B cell (primary cell): ENCODE data around the gene FHIT. TPM values are rescaled to one million over a fixed set of nuclear protein-coding genes. Genes with fewer than 3 reads are reported as not detected.

Source experiments
- ATAC-seq: fragments of 200-7000 bp; cut with Tn5 transposase; one replicate; pipeline ENCODE4 v1.10.0; 2021; ENCODE audit warnings: low read depth, mild to moderate bottlenecking, moderate number of reproducible peaks, moderate library complexity
- CTCF ChIA-PET: fragments of 350-600 bp; sonication (Branson Sonifier 250); formaldehyde crosslinking; loops from one replicate; lab custom pipeline; 2021; ENCODE audit warnings: antibody characterized with exemption, inconsistent platforms; lab: Charles Lee
- POLR2A ChIA-PET: fragments of 350-600 bp; sonication (Branson Sonifier 250); formaldehyde crosslinking; loops from one replicate; lab custom pipeline; 2021; ENCODE audit warnings: antibody characterized with exemption; lab: Charles Lee
- DNase-seq: peaks from one replicate; pipeline ENCODE4 v3.0.0; 2013
- H2AFZ ChIP-seq: 2 replicates; pipeline ENCODE4 v1.6.1; 2012; ENCODE audit warnings: mild to moderate bottlenecking, low read depth, low read length; ENCODE audit not compliant: insufficient read depth, poor library complexity, severe bottlenecking
- H3K27ac ChIP-seq, 2 donors: 1 replicate in 1 of 2; 2 replicates in 1 of 2; pipeline ENCODE4 v1.5.1; 2012 to 2013; ENCODE audit warnings: low read length in 2 of 2, mild to moderate bottlenecking in 2 of 2, moderate library complexity in 1 of 2
- H3K27me3 ChIP-seq, 4 experiments: fragments of 200-600 bp in 1 of 4; sonication (generic) in 1 of 4; replicated peaks in 1 of 4; 1 replicate in 2 of 4; 2 replicates in 2 of 4; pipeline versions ENCODE4 v1.6.1 to v1.7.0; 2013 to 2016; ENCODE audit warnings: low read length in 3 of 4, mild to moderate bottlenecking in 2 of 4, mixed read lengths in 1 of 4, moderate library complexity in 1 of 4; ENCODE audit not compliant: insufficient read depth in 4 of 4, control insufficient read depth in 3 of 4; ENCODE audit errors: control extremely low read depth in 1 of 4
- H3K36me3 ChIP-seq, 2 experiments: replicated peaks in 1 of 2; 1 replicate in 1 of 2; 2 replicates in 1 of 2; pipeline versions ENCODE4 v1.6.1 to v1.7.1; 2013; ENCODE audit warnings: low read length in 1 of 2; ENCODE audit not compliant: insufficient read depth in 2 of 2, control insufficient read depth in 1 of 2; ENCODE audit errors: control extremely low read depth in 1 of 2, extremely low read depth in 1 of 2
- H3K4me1 ChIP-seq, 2 donors: fragments of 200-600 bp in 1 of 2; sonication (generic) in 1 of 2; 1 replicate in 1 of 2; 2 replicates in 1 of 2; pipeline versions ENCODE4 v1.5.1 to v1.6.1; 2013 to 2017; ENCODE audit warnings: low read length in 2 of 2; ENCODE audit not compliant: control insufficient read depth in 2 of 2, insufficient read depth in 2 of 2
- H3K4me2 ChIP-seq: replicated peaks from 2 replicates; pipeline ENCODE3; 2012; ENCODE audit warnings: mild to moderate bottlenecking, low read depth, low read length; ENCODE audit not compliant: poor library complexity, severe bottlenecking
- H3K4me3 ChIP-seq, 5 experiments: fragments of 200-600 bp in 1 of 5; sonication (generic) in 1 of 5; 1 replicate in 3 of 5; 2 replicates in 2 of 5; pipeline versions ENCODE4 v1.5.1 to v1.7.0; 2011 to 2016; ENCODE audit warnings: low read length in 4 of 5, mild to moderate bottlenecking in 4 of 5, low read depth in 2 of 5, control low read depth in 1 of 5, moderate library complexity in 1 of 5; ENCODE audit not compliant: insufficient read depth in 1 of 5; ENCODE audit errors: control extremely low read depth in 1 of 5, extremely low read depth in 1 of 5
- H3K79me2 ChIP-seq: fragments of 200-600 bp; sonication (generic); one replicate; pipeline ENCODE4 v1.6.0; 2016; ENCODE audit warnings: low read length; ENCODE audit not compliant: control insufficient read depth, insufficient read depth
- H3K9ac ChIP-seq: fragments of 200-600 bp; sonication (generic); 2 replicates; pipeline ENCODE4 v1.6.1; 2017; ENCODE audit warnings: mild to moderate bottlenecking, low read length, moderate library complexity
- H3K9me3 ChIP-seq, 3 donors: one replicate each; pipeline versions ENCODE4 v1.6.1 to v1.7.1; 2013; ENCODE audit warnings: low read length in 2 of 3; ENCODE audit not compliant: control insufficient read depth in 2 of 3, insufficient read depth in 1 of 3; ENCODE audit errors: control extremely low read depth in 1 of 3
- H4K20me1 ChIP-seq: 2 replicates; pipeline ENCODE4 v1.6.0; 2012; ENCODE audit warnings: mild to moderate bottlenecking, low read length; ENCODE audit not compliant: insufficient read depth, control insufficient read depth, poor library complexity, severe bottlenecking
- H3K27ac Mint-ChIP-seq: one replicate; pipeline ENCODE4 v1.8.0; 2021; ENCODE audit warnings: mixed read lengths
- H3K27me3 Mint-ChIP-seq: one replicate; pipeline ENCODE4 v1.8.0; 2021; ENCODE audit warnings: mixed read lengths
- H3K4me1 Mint-ChIP-seq: one replicate; pipeline ENCODE4 v1.8.0; 2021; ENCODE audit warnings: mixed read lengths
- H3K4me3 Mint-ChIP-seq: one replicate; pipeline ENCODE4 v1.8.0; 2021; ENCODE audit warnings: mixed read lengths
- H3K9me3 Mint-ChIP-seq: one replicate; pipeline ENCODE4 v1.8.0; 2022; ENCODE audit warnings: mixed read lengths; ENCODE audit not compliant: insufficient read depth
- CTCF ChIP-seq: fragments of 200-600 bp; IDR thresholded peaks from one replicate; pipeline ENCODE4 v1.8.0; 2022; ENCODE audit warnings: antibody characterized with exemption, mild to moderate bottlenecking
- EZH2 ChIP-seq: IDR thresholded peaks from 2 replicates; pipeline ENCODE4 v1.6.1; 2012; ENCODE audit warnings: borderline replicate concordance, low read depth, mild to moderate bottlenecking, moderate library complexity, low read length; ENCODE audit not compliant: insufficient read depth, poor library complexity, severe bottlenecking
- WGBS: methylation state at CpG from one replicate; pipeline ENCODE4 v1.1.5; 2013; ENCODE audit warnings: missing lambda C conversion rate; ENCODE audit not compliant: insufficient coverage; 5-methylcytosine and 5-hydroxymethylcytosine counted together
- intact Hi-C: fragments of 100-400 bp; cut with micrococcal nuclease; formaldehyde crosslinking; loops from one replicate; pipeline ENCODE4 v1.10.0; 2022
- polyA plus RNA-seq: library from polyadenylated mRNA; depleted of rRNA; stranded (reverse); fragments of >200 nt; gene quantifications from 2 replicates; pipeline ENCODE4 v1.2.3, GENCODE V29; 2012
- total RNA-seq, 2 donors: library from RNA; stranded (reverse); fragments of 120-200 nt in 1 of 2; gene quantifications; 1 replicate in 1 of 2; 2 replicates in 1 of 2; pipeline versions ENCODE4 v1.2.3 to v1.2.4, GENCODE V29; 2013 to 2022

The FHIT gene
- total and polyA plus RNA-seq, 2 donors (not counting 1 experiment from before 2014, with no cell fraction given): 1.7 to 7.8 TPM

DNA sequence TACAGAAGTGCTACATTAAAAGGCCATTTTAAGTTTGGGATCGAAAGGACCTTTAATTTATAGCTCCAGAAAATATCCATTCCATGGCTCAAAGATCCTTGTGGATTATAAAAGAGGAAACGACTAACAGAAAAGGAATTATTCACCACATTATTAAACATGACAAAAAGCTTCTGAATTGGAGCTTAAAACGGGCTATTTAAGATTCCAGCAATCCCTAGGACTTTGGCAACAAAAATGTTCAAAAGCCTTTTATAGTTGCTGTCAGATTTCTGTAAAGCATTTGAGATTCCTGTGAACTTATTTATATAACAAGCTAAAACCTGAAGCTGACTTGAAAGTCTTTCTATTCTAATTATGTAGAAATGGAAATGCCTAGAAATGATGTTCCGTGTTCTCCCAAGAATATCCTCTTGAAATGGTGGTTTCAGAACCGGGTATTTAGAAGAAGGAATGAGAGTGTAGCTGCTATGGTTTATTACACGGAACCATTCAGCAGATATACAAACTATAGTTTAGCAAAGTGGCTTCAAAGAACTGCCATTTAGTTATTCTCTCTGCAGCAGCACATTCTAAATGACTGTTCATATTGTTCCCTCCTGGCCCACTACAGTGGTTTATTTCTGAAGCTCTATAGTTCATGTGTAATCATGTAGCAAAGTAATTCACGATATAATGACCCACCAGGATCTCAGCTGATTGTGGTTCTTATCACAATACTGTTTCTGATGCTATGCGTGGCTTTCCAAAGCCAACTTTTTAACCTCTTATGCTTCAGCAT lies 961.7 kb downstream of the FHIT start:
- no CpG with 5 or more reads among the region's 8 CpGs for WGBS

More for the DNA sequence above, 961.7 kb downstream of the FHIT start:
- no peaks in the 10 kb centered on the region for H3K27me3 ChIP-seq
- ATAC-seq (no peak), DNase-seq (no peak)
- H3K4me2 ChIP-seq: no peak overlapping the region
- H3K4me3 Mint-ChIP-seq: no peak overlapping the region
- H2AFZ ChIP-seq: no peak overlapping the region
- H3K27ac ChIP-seq: no peak overlapping the region
- no peak overlapping the region for H3K4me3 ChIP-seq
- H3K36me3 ChIP-seq: no peaks in the 10 kb centered on the region
- no peaks in the 10 kb centered on the region for H3K9me3 ChIP-seq
- no peak overlapping the region for H3K9ac ChIP-seq
- no peak for TF ChIP-seq EZH2
- no peak for TF ChIP-seq CTCF
- H3K9me3 Mint-ChIP-seq: no peaks in the 10 kb centered on the region
- H3K4me1 ChIP-seq: no peaks in the 10 kb centered on the region
- H3K27ac Mint-ChIP-seq: no peak overlapping the region
- POLR2A ChIA-PET: no interaction called here
- CTCF ChIA-PET: no interaction called here
- intact Hi-C loops: no loop called here
- H3K79me2 ChIP-seq: no peaks in the 10 kb centered on the region
- peaks cover 6% of the 10 kb centered on the region for H3K4me1 Mint-ChIP-seq
- no peaks in the 10 kb centered on the region for H4K20me1 ChIP-seq
- no peaks in the 10 kb centered on the region for H3K27me3 Mint-ChIP-seq
